ENCODE data around the gene OR2AT4. TPM values are rescaled to one million over a fixed set of nuclear protein-coding genes. Genes with fewer than 3 reads are reported as not detected.
"Not testable (repeated sequence)": the region's sequence is repeated elsewhere in the genome, so short reads cannot be mapped to it uniquely, and the experiment has no call there.

The OR2AT4 gene
- polyA plus RNA-seq, 1 donor = 0.11 TPM

DNA sequence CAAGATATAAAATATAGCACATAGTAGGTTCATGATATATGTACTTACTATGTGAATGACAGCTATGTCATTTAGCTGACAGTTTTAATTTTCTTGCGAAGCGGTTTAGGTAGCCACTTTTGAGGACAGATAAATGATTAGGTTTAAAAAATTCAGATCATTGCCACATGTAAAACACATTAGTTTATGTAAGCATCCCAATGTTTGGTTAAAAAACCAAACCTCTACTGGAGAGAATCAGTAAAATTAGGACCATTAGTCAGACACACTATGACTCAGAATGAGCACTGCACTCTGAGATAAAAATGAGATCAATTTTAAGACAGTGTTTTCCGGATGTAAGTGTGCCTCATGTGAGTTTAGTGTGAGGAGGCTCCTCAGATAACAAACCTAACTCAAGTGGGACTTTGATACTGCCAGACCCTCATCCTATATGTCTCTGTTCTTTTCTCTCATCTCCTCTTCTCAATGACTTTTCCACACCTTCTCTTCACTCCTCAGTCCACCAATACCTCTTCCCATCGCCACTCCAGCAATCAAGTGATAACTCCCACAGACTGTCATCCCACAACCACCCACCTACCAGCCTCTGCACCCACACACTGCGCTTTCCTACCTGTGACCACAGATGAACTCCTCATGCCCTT is 6.8 kb upstream of the OR2AT4 start:
- no peak for DNase-seq (ENCODE audit: low read depth)

GRCh38 chr11:75101424-75102128 is 4.9 kb upstream of the OR2AT4 start:
- no peak for DNase-seq (ENCODE audit: low read depth)

- DNase-seq (ENCODE audit: low read depth) = no peak
Observed at GRCh38 chr11:75100314-75100713, 3.6 kb upstream of the OR2AT4 start.

- DNase-seq (ENCODE audit: low read depth) = no peak
Observed at GRCh38 chr11:75099635-75100034, 3.0 kb upstream of the OR2AT4 start.

GRCh38 chr11:75098835-75099439 is 2.3 kb upstream of the OR2AT4 start:
- not testable (repeated sequence) for DNase-seq (ENCODE audit: low read depth)

DNA sequence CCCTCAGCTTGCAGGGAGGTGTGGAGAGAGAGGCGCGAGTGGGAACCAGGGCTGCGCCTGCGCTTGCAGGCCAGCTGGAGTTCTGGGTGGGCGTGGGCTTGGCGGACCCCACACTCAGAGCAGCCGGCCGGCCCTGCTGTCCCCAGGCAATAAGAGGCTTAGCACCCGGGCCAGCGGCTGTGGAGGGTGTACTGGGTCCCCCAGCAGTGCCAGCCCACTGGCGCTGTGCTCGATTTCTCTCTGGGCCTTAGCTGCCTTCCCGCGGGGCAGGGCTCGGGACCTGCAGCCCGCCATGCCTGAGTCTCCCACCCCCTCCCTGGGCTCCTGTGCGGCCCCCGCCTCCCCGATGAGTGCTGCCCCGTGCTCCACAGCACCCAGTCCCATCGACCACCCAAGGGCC is 1.5 kb upstream of the OR2AT4 start:
- DNase-seq (ENCODE audit: low read depth) = not testable (repeated sequence)

DNA sequence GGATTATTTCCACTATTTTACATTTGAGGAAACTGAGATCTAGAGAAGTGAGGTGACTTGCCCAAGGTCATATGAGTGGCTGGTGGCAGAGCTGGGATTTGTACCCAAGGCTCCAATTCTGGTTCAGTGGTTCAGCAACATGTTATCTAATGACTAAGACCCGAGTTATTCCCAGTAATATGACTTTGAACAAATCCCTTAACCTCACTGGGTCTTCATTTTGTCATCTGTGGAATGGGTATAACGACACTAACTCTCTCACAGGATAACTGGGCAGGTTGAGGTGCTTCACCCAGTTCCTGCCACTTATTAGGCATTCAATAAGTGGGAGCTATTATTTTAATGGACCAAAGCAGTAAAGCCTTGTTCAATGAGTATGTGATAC is 489 bp upstream of the OR2AT4 start:
- no peak for DNase-seq (ENCODE audit: low read depth)

DNA sequence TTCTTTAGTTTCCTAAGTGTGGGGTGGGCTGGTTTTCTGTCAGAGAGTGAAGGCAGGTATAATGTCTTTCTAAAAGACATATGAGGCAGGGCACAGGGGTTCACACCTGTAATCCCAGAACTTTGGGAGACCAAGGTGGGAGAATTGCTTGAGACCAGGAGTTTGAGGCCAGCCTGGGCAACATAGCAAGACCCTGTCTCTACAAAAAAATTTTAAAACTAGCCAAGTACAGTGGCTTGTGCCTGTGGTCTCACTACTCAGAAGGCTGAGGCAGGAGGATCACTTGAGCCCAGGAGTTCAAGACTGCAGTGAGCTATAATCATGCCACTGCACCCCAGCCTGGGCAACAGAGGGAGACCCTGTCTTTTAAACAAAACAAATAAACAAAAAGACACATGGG is 2.3 kb downstream of the OR2AT4 start:
- DNase-seq (ENCODE audit: low read depth) = not testable (repeated sequence)

DNA sequence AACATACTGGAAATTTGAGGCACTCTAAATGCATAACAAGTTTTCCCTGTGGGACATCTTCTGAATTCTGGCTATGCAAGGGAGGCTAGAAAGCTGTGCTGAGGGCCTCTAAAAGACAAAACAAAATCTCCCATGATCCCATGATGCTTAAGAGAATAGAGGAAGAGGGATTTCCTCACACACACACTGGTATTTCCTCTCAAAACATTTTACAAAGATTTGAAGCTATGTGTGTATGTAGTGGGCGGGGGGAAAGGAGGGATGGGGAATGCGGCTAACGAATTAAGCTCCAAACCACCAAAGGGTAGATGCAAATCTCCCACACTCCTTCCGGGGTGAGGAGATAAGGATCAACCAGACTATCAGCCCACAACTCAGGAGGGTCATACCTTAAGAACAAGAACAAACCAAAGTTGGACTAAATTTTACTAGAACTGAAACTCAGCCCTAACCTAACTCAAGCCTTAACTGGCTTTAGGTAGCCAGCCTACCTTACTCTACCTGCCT is 6.0 kb downstream of the OR2AT4 start:
- no peak for DNase-seq (ENCODE audit: low read depth)

DNA sequence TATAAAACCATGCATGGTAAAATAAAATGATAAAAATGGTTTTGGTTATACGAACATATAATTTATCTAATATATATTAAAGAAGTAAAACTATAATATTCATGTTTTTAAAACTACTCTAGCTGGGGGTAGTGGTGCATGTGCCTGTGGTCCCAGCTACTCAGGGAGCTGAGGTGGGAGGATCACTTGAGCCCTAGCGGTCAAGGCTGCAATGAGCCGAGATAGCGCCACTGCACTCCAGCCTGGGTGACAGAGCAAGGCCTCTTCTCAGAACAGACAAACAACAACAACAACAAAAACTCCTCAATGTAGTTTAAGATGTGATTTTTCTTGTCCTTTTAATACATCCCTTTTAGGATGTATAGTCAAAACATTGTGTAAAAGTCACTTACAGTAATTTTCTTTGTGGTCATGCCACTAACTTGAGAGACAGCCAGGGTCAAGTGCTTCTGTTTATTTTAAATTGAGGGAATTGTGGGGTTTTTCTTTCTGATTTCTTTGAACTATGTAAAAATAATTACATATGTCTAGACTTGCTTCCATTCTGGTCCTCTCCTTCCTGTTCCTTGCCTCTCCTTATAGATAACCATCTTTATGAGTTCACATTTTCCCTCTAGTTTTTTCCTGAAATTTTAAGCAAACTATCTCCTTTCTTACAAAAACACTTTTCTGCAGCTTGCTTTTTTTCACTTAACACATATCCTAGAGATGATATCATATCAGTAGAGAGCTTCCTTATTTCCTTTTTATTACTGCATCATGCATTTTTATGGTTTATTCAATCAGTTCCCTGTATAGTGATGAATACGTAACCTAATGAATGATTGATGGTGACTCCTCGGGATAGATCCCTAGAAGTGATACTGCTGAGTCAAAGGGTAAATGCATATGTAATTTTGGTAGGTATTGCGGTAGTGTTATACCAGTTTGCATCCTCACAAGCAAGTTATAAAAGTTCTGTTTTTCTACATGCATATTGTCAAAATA is 9.1 kb downstream of the OR2AT4 start:
- DNase-seq (ENCODE audit: low read depth) = no peak

GRCh38 chr11:75084883-75085282 is 11.8 kb downstream of the OR2AT4 start:
- no peak for DNase-seq (ENCODE audit: low read depth)

GRCh38 chr11:75083217-75083605 is 13.5 kb downstream of the OR2AT4 start:
- DNase-seq (ENCODE audit: low read depth) = no peak

- no peak for DNase-seq (ENCODE audit: low read depth)
Observed at GRCh38 chr11:75082601-75083216, 14.0 kb downstream of the OR2AT4 start.

GRCh38 chr11:75079546-75079945 is 17.1 kb downstream of the OR2AT4 start:
- DNase-seq (ENCODE audit: low read depth) = no peak

DNA sequence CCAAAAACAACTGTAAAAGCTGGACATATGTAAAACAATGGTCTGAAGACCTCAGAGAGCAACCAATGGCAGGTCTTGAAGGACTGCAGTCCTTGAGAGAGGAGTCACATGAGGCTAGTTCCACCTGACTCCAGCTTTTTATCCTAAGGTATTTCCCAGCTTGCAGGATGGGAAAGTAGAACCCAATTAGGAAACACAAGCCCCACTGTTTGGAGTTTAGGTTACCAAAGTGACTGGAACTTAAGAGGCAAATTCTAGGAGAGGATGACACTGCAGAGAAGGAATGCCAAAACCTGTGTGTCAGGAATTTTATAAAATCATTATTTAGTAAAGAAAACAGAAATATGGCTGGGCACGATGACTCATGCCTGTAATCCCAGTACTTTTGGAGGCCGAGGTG is 18.4 kb downstream of the OR2AT4 start:
- no peak for DNase-seq (ENCODE audit: low read depth)

DNA sequence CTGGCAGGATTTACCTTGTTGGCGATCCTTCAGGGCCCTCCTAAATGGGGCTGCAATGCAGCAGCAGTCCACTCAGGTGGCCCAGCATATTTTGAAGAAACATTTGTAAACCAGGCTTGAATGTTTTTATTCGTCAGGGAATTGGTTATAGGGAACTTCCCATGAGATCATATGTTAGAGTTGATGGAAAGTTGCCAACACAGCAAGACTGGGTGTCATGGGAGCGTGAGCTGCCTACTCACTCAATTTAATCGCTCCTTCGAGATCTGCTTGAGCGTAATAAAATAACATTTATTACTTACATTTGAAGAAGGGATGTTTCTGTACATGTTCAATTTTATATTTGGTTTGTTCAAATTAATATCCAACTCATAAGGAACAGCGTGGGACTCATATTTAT is 19.4 kb downstream of the OR2AT4 start:
- no peak for DNase-seq (ENCODE audit: low read depth)

DNA sequence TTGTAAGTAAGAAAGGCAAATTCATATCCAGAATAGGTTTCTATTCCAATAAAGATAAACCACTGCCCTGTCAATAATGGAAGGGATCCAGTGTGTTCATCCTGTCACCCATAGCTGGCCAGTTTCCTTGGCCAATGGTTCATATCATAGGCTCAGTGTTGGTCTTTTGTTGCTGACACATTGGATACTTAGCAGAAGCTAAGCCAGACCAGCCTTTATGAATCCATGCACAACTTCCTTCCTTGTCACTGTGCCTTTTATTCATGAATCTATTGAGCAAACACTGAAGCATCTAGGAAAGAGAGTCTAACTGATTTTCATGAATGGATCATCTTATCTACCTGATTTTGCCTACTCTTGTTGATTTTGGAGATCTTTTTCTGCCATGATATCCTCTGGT is 20.0 kb downstream of the OR2AT4 start:
- no peak for DNase-seq (ENCODE audit: low read depth)

GRCh38 chr11:75073459-75074190 is 23.1 kb downstream of the OR2AT4 start:
- DNase-seq (ENCODE audit: low read depth) = no peak

- no peak for DNase-seq (ENCODE audit: low read depth)
Observed at GRCh38 chr11:75072582-75072981, 24.1 kb downstream of the OR2AT4 start.

DNA sequence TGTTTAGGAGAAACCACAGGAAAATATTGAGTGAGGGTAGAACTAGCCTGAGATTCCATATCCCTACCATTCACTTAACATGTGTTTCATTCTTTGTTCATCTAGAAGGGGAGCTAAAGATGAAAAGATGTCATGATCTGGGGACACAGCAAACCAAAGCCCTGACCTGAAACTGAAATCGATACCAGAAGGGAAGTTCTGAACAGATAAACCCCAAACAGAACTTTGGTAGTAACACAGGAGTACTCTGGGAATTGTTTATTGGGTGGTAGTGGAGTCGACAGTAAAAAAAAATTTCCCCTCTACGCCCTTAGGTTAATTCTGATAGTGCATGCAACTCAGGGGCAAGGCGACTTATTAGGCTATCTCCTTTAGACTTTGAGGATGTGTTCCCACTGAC is 27.2 kb downstream of the OR2AT4 start:
- no peak for DNase-seq (ENCODE audit: low read depth)

DNA sequence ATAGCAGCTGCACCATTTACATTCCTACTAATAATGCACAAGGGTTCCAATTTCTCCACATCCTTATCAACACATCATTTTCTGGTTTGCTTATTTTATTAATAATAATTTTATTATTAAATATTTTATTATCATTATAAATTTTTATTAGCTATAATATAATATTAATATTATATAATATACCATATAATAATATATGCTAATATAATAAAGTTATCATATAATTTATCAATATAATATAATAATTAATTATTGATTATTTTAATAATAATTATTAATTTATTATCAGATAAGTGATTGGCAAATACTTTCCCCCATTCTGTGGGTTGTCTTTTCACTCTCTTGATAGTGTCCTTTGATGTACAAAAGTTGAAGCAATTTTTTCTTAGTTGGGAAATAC is 27.7 kb downstream of the OR2AT4 start:
- DNase-seq (ENCODE audit: low read depth) = no peak

Data from forelimb muscle (tissue), 1 donor.